ENCODE data around the gene AMBRA1. TPM values are rescaled to one million over a fixed set of nuclear protein-coding genes. Genes with fewer than 3 reads are reported as not detected.

AMBRA1 gene
- total RNA-seq, 2 donors from 2014 or later: 56.2 to 60.7 TPM

DNA sequence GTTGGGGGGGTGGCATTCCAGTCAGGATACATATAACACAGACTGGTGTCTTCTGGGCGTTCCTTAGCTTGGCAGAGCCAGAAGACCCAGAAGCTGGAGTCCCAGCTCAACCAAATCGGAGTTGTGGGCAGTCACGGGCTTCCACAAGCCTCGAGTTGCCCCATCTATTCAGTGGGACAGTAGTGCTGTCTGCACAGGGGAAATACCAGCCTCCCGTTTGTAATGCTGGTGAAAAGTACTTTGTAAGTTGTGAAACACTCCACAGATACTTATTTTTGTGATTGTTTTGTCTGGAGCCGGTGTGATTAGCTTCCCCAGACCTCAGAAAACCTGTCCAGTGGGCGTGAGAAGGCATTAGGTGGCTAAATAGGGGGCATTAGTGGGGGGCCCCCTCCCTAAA is 232.9 kb downstream of the AMBRA1 start:
- 55% methylated on average over 7 of the region's 7 CpGs for WGBS
- intact Hi-C loops (cut with DNase I): no loop called here
- no peaks in the 10 kb centered on the region for H3K9me3 ChIP-seq
- H3K4me3 ChIP-seq: peak overlapping the region; percentile 6 to 24
- no peaks in the 10 kb centered on the region for H3K27me3 ChIP-seq (replicated peaks; ENCODE audit: insufficient read depth)
- DNase-seq (ENCODE audit: low spot score): no peak
- H3K36me3 ChIP-seq: no peaks in the 10 kb centered on the region
- H3K27ac ChIP-seq: peak overlapping the region; percentile 72 to 77
- H3K4me1 ChIP-seq (replicated peaks): peaks cover 10% of the 10 kb centered on the region
- no peak for TF ChIP-seq POLR2AphosphoS5 (IDR thresholded peaks at IDR 0.05)
- TF ChIP-seq, protein P1, sequence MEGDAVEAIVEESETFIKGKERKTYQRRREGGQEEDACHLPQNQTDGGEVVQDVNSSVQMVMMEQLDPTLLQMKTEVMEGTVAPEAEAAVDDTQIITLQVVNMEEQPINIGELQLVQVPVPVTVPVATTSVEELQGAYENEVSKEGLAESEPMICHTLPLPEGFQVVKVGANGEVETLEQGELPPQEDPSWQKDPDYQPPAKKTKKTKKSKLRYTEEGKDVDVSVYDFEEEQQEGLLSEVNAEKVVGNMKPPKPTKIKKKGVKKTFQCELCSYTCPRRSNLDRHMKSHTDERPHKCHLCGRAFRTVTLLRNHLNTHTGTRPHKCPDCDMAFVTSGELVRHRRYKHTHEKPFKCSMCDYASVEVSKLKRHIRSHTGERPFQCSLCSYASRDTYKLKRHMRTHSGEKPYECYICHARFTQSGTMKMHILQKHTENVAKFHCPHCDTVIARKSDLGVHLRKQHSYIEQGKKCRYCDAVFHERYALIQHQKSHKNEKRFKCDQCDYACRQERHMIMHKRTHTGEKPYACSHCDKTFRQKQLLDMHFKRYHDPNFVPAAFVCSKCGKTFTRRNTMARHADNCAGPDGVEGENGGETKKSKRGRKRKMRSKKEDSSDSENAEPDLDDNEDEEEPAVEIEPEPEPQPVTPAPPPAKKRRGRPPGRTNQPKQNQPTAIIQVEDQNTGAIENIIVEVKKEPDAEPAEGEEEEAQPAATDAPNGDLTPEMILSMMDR (IDR thresholded peaks at IDR 0.05): no peak
- TF ChIP-seq POLR2A (IDR thresholded peaks at IDR 0.05): no peak

DNA sequence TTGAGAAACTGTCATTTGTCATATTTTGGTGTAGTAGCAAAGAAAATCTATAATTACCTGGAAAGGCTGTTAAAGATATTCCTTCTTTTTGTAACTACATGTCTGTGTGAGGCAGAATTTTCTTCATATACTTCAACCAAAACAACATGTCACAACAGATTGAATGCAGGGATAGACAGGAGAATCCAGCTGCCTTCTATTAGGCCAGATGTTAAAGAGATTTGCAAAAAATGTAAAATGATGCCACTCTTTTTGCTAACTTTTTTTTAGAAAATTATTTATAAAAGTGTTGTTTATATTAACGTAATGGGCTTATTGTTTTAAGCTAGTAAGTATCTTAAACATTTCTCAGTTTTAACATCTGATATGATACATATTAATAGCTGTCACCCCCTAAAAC is 233.9 kb downstream of the AMBRA1 start:
- H3K27me3 ChIP-seq (replicated peaks; ENCODE audit: insufficient read depth): no peaks in the 10 kb centered on the region
- no peaks in the 10 kb centered on the region for H3K36me3 ChIP-seq
- peaks cover 10% of the 10 kb centered on the region for H3K4me1 ChIP-seq (replicated peaks)
- H3K27ac ChIP-seq: no peak overlapping the region
- H3K9me3 ChIP-seq: no peaks in the 10 kb centered on the region
- 61% methylated on average over 1 of the region's 1 CpG for WGBS
- H3K4me3 ChIP-seq: no peak overlapping the region
- TF ChIP-seq POLR2A (IDR thresholded peaks at IDR 0.05) (no peak), POLR2AphosphoS5 (IDR thresholded peaks at IDR 0.05) (no peak)
- TF ChIP-seq, protein P1 (IDR thresholded peaks at IDR 0.05): no peak
- DNase-seq (ENCODE audit: low spot score): no peak
- intact Hi-C loops (cut with DNase I): no loop called here

DNA sequence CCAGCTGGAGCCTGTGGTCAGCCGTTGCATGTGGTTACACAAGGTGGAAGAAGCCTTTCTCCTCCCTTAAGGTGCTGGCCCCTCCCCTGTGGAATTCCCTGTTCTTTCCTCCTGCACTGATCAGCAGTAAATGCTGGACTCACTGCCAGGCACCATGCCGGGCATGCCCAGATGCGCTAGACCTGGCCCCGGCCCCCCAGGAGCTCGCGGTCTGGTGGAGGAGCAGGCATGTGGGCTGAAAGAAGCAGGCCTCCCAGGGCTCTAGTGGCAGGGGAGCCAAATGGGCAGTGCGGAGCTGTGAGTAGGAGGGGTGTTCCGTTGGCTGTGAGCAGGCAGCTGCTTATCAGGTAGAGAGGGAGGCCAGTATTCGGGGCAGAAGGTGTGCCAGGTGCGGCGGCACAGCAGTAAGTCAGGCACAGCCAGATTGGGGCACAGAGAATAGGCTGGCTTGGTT is 236.3 kb downstream of the AMBRA1 start:
- TF ChIP-seq POLR2AphosphoS5 (IDR thresholded peaks at IDR 0.05) (peak; percentile 82), POLR2A (IDR thresholded peaks at IDR 0.05) (no peak)
- 61% methylated on average over 11 of the region's 11 CpGs for WGBS
- peak; percentile 80 for DNase-seq (ENCODE audit: low spot score)
- Histone ChIP-seq H3K9me3 (no peaks in the 10 kb centered on the region), H3K27me3 (replicated peaks; ENCODE audit: insufficient read depth) (no peaks in the 10 kb centered on the region), H3K4me1 (replicated peaks) (peaks cover 10% of the 10 kb centered on the region), H3K36me3 (no peaks in the 10 kb centered on the region), H3K4me3 (no peak overlapping the region), H3K27ac (peak overlapping the region; percentile 34 to 51)
- intact Hi-C loops (cut with DNase I): no loop called here

DNA sequence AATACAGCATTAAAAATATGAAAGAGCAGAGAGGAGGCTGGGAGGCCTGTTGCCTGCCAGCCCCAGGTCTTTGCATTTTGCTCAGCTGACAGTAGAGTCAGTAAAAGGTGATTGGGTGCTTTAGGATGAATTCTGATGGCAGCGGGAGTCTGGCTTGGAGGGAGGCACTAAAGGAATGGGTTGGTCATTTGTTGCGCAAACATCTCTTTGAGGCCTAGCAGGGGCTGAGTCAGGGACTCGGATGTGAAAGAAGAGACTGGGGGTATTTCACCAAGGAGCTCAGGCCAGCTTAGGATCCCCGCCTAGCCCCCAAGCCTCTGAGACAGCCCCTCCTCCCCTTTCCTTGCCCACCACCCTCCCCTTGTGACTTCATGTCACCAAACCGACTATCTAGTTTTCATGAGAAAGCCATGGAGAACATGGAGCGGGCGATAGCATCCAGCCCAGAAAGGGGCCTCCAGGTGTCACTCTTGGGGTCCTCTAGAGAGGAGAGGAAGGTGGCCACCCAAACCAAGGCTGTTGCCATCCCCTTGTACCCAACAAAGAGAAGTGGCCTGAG is 236.8 kb downstream of the AMBRA1 start:
- H3K9me3 ChIP-seq: no peaks in the 10 kb centered on the region
- H3K36me3 ChIP-seq: no peaks in the 10 kb centered on the region
- peaks cover 11% of the 10 kb centered on the region for H3K4me1 ChIP-seq (replicated peaks)
- peak overlapping the region; percentile 34 to 51 for H3K27ac ChIP-seq
- no peak for DNase-seq (ENCODE audit: low spot score)
- H3K4me3 ChIP-seq: no peak overlapping the region
- TF ChIP-seq POLR2AphosphoS5 (IDR thresholded peaks at IDR 0.05) (no peak), POLR2A (IDR thresholded peaks at IDR 0.05) (no peak)
- TF ChIP-seq, protein P1 (IDR thresholded peaks at IDR 0.05): no peak
- intact Hi-C loops (cut with DNase I): no loop called here
- 74% methylated on average over 7 of the region's 7 CpGs for WGBS
- no peaks in the 10 kb centered on the region for H3K27me3 ChIP-seq (replicated peaks; ENCODE audit: insufficient read depth)

DNA sequence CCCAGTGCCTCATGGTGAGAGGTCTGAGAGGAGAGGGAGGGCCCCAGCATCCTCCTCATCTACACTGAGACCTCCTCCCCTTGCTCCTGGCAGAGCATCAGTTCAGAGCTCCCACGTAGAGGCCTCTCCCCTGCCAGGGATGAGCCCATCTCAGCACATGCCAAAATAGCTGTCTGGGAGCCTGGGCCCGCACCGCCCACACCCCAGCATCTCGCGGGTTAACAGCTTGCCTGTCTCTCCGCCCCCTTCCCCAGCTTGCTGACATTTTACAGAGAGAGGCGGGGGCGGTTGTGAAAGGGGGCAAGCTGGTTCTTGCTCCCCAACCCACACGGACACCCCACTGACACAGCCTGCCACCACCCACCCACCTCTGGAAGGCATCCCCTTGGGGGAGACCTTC is 240.1 kb downstream of the AMBRA1 start:
- DNase-seq (ENCODE audit: low spot score): no peak
- H3K4me3 ChIP-seq: no peak overlapping the region
- H3K27ac ChIP-seq: no peak overlapping the region
- WGBS: 25% methylated on average over 9 of the region's 9 CpGs
- TF ChIP-seq POLR2A (IDR thresholded peaks at IDR 0.05) (no peak), POLR2AphosphoS5 (IDR thresholded peaks at IDR 0.05) (no peak)
- TF ChIP-seq, protein P1 (IDR thresholded peaks at IDR 0.05): no peak
- intact Hi-C loops (cut with DNase I): no loop called here
- no peaks in the 10 kb centered on the region for H3K27me3 ChIP-seq (replicated peaks; ENCODE audit: insufficient read depth)
- H3K36me3 ChIP-seq: no peaks in the 10 kb centered on the region
- no peaks in the 10 kb centered on the region for H3K9me3 ChIP-seq
- H3K4me1 ChIP-seq (replicated peaks): peaks cover 13% of the 10 kb centered on the region

All from prostate gland (tissue), 2 donors.